GM12873 (cell line): ENCODE data around the gene RAP1A.

Source experiments
- TF ChIP-seq, protein P1 (sequence below): IDR thresholded peaks from 2 replicates; pipeline ENCODE4 v1.5.1; 2012; ENCODE audit warnings: low read depth, mild to moderate bottlenecking, moderate library complexity, low read length, control low read depth; ENCODE audit not compliant: insufficient read depth; ENCODE audit errors: missing control alignments

The RAP1A gene

GRCh38 chr1:111660204-111661150 is 40.9 kb downstream of the RAP1A start:
- TF ChIP-seq, protein P1, sequence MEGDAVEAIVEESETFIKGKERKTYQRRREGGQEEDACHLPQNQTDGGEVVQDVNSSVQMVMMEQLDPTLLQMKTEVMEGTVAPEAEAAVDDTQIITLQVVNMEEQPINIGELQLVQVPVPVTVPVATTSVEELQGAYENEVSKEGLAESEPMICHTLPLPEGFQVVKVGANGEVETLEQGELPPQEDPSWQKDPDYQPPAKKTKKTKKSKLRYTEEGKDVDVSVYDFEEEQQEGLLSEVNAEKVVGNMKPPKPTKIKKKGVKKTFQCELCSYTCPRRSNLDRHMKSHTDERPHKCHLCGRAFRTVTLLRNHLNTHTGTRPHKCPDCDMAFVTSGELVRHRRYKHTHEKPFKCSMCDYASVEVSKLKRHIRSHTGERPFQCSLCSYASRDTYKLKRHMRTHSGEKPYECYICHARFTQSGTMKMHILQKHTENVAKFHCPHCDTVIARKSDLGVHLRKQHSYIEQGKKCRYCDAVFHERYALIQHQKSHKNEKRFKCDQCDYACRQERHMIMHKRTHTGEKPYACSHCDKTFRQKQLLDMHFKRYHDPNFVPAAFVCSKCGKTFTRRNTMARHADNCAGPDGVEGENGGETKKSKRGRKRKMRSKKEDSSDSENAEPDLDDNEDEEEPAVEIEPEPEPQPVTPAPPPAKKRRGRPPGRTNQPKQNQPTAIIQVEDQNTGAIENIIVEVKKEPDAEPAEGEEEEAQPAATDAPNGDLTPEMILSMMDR, result no peak

- TF ChIP-seq, protein P1, result no peak
Observed at GRCh38 chr1:111664652-111665051, 45.1 kb downstream of the RAP1A start.

GRCh38 chr1:111665497-111665896 is 45.9 kb downstream of the RAP1A start:
- TF ChIP-seq, protein P1, result no peak

- TF ChIP-seq, protein P1, result no peak
Observed at GRCh38 chr1:111666828-111667227, 47.2 kb downstream of the RAP1A start.

DNA sequence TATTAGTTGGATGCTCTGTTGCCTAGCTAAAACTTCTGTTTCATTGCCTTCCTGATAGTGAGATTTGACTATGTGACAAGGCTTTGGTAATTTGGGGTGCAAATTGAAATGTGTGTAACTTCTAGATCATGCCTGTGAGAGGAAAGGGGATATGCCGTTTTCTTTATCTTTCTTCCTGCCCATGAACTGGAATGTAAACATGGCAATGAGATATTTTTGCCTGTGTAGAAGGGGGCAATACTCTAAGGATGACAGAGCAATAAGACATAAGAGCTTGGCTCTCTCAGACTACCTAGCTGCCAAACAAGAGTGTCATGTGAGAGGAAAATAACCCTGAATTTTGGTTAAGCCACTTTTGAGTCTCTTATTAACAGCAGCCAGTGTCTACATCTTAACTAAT is 49.7 kb downstream of the RAP1A start:
- TF ChIP-seq, protein P1, result no peak

DNA sequence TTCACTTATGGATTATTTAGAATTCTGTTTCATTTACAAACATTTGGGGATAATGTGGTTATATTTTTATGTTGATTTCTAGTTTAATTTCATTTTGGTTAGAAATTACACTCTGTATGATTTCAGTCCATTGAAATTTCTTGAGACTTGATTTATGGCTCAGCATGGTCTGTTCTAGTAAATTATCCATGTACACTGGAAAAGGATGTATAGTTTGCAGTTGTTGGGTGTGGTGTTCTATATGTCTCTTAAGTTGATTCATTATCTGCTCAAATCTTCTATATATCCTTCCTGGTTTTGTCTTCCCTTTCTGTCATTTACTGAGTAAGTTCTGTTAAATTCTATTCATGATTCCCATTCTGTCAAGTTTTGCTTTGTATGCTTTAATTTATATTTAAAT is 52.3 kb downstream of the RAP1A start:
- TF ChIP-seq, protein P1, result no peak

GRCh38 chr1:111672331-111672730 is 52.7 kb downstream of the RAP1A start:
- TF ChIP-seq, protein P1, result no peak
